Smooth muscle cell (in vitro differentiated cells): ENCODE data around the gene SERPINA6. TPM values are rescaled to one million over a fixed set of nuclear protein-coding genes. Genes with fewer than 3 reads are reported as not detected.
"Not testable (repeated sequence)": the region's sequence is repeated elsewhere in the genome, so short reads cannot be mapped to it uniquely, and the experiment has no call there.

Source experiments
- DNase-seq: peaks from one replicate; lab custom pipeline; 2025; ENCODE audit not compliant: unreplicated experiment; lab: John Stamatoyannopoulos, UW
- H2AFZ ChIP-seq: fragments of 200-600 bp; sonication (generic); 2 replicates; pipeline ENCODE4 v1.6.0; 2016; ENCODE audit warnings: antibody characterized with exemption, low read depth, mild to moderate bottlenecking
- H3F3A ChIP-seq: fragments of 200-600 bp; sonication (generic); 2 replicates; pipeline ENCODE4 v1.6.0; 2017; ENCODE audit warnings: antibody characterized with exemption, low read depth
- H3K27ac ChIP-seq: fragments of 200-600 bp; sonication (generic); 2 replicates; pipeline ENCODE4 v1.5.1; 2016; ENCODE audit warnings: low read depth, mild to moderate bottlenecking
- H3K27me3 ChIP-seq: fragments of 200-600 bp; sonication (generic); 2 replicates; pipeline ENCODE4 v1.6.1; 2016; ENCODE audit warnings: low read depth, mild to moderate bottlenecking
- H3K36me3 ChIP-seq: fragments of 200-600 bp; sonication (generic); 2 replicates; pipeline ENCODE4 v1.5.1; 2016; ENCODE audit warnings: low read depth
- H3K4me1 ChIP-seq: fragments of 200-600 bp; sonication (generic); 2 replicates; pipeline ENCODE4 v1.5.1; 2016; ENCODE audit warnings: low read depth
- H3K4me2 ChIP-seq: fragments of 200-600 bp; sonication (generic); 2 replicates; pipeline ENCODE4 v1.6.0; 2016; ENCODE audit warnings: mild to moderate bottlenecking
- H3K4me3 ChIP-seq: fragments of 200-600 bp; sonication (generic); 2 replicates; pipeline ENCODE4 v1.5.1; 2016; ENCODE audit warnings: mild to moderate bottlenecking
- H3K79me2 ChIP-seq: fragments of 200-600 bp; sonication (generic); 2 replicates; pipeline ENCODE4 v1.6.0; 2016; ENCODE audit warnings: low read depth, mild to moderate bottlenecking
- H3K9ac ChIP-seq: fragments of 200-600 bp; sonication (generic); 2 replicates; pipeline ENCODE4 v1.6.0; 2016; ENCODE audit warnings: low read depth
- H3K9me3 ChIP-seq: fragments of 200-600 bp; sonication (generic); replicated peaks from 2 replicates; pipeline ENCODE4 v1.5.1; 2016; ENCODE audit warnings: low read depth
- H4K20me1 ChIP-seq: fragments of 200-600 bp; sonication (generic); 2 replicates; pipeline ENCODE4 v1.6.0; 2016; ENCODE audit warnings: low read depth
- CTCF ChIP-seq: fragments of 200-600 bp; sonication (generic); IDR thresholded peaks from 2 replicates; pipeline ENCODE4 v1.5.1; 2017; ENCODE audit warnings: borderline replicate concordance, mild to moderate bottlenecking, antibody characterized with exemption; ENCODE audit not compliant: insufficient read depth, poor library complexity, severe bottlenecking
- WGBS: methylation state at CpG from one replicate; pipeline ENCODE4 v1.1.7; 2016; ENCODE audit warnings: low lambda C conversion rate; 5-methylcytosine and 5-hydroxymethylcytosine counted together
- polyA plus RNA-seq: library from polyadenylated mRNA; unstranded; fragments of >200 nt; fragmentation: Nextera tagmentation; extraction: Ambion mirVana; gene quantifications from 2 replicates; pipeline ENCODE4 v1.2.1, GENCODE V29; 2016
- total RNA-seq: library from RNA; depleted of rRNA; stranded (reverse); fragments of >200 nt; gene quantifications from 2 replicates; pipeline ENCODE4 v1.2.3, GENCODE V29; 2014

The SERPINA6 gene
- total and polyA plus RNA-seq, 2 experiments from 2014 or later, result not detected

GRCh38 chr14:94269156-94269555, 54.0 kb downstream of the SERPINA6 start:
- H2AFZ ChIP-seq, result no peak overlapping the region
- 89% methylated on average over 10 of the region's 10 CpGs for WGBS

GRCh38 chr14:94268582-94268981, 54.6 kb downstream of the SERPINA6 start:
- H3K9me3 ChIP-seq, H3F3A ChIP-seq, H3K4me2 ChIP-seq, H3K4me3 ChIP-seq, H3K36me3 ChIP-seq, H3K27me3 ChIP-seq, H3K9ac ChIP-seq, H3K79me2 ChIP-seq, DNase-seq, H3K4me1 ChIP-seq, H4K20me1 ChIP-seq, H3K27ac ChIP-seq, H2AFZ ChIP-seq: not testable (repeated sequence)
- 81% methylated on average over 7 of the region's 7 CpGs for WGBS

More at GRCh38 chr14:94269156-94269555, 54.0 kb downstream of the SERPINA6 start:
- no peak overlapping the region for H3K4me3 ChIP-seq
- H3K9ac ChIP-seq, result no peak overlapping the region
- no peak for DNase-seq
- H3K27ac ChIP-seq, result no peak overlapping the region
- no peaks in the 10 kb centered on the region for H3K4me1 ChIP-seq
- no peaks in the 10 kb centered on the region for H4K20me1 ChIP-seq
- no peaks in the 10 kb centered on the region for H3K9me3 ChIP-seq
- no peaks in the 10 kb centered on the region for H3F3A ChIP-seq
- no peaks in the 10 kb centered on the region for H3K27me3 ChIP-seq
- H3K36me3 ChIP-seq, result no peaks in the 10 kb centered on the region
- TF ChIP-seq CTCF, result no peak
- no peaks in the 10 kb centered on the region for H3K79me2 ChIP-seq
- no peak overlapping the region for H3K4me2 ChIP-seq

GRCh38 chr14:94267352-94267751, 55.8 kb downstream of the SERPINA6 start:
- H3K4me2 ChIP-seq, result no peak overlapping the region
- no peak overlapping the region for H3K4me3 ChIP-seq
- H3K9ac ChIP-seq, result no peak overlapping the region
- no peaks in the 10 kb centered on the region for H3K27me3 ChIP-seq
- TF ChIP-seq CTCF, result no peak
- 81% methylated on average over 1 of the region's 1 CpG for WGBS
- DNase-seq, result no peak
- H2AFZ ChIP-seq, result no peak overlapping the region
- no peaks in the 10 kb centered on the region for H3K4me1 ChIP-seq
- H3K27ac ChIP-seq, result no peak overlapping the region
- no peaks in the 10 kb centered on the region for H3K36me3 ChIP-seq
- no peaks in the 10 kb centered on the region for H4K20me1 ChIP-seq
- H3K79me2 ChIP-seq, result no peaks in the 10 kb centered on the region
- no peaks in the 10 kb centered on the region for H3K9me3 ChIP-seq
- H3F3A ChIP-seq, result no peaks in the 10 kb centered on the region

- not testable (repeated sequence) for H3K36me3 ChIP-seq, H3K27ac ChIP-seq, H3K9ac ChIP-seq, H3K4me3 ChIP-seq, H4K20me1 ChIP-seq, H3F3A ChIP-seq, H3K79me2 ChIP-seq, DNase-seq, H3K4me2 ChIP-seq, H2AFZ ChIP-seq, H3K9me3 ChIP-seq, H3K27me3 ChIP-seq, H3K4me1 ChIP-seq
- 85% methylated on average over 3 of the region's 3 CpGs for WGBS
Observed at GRCh38 chr14:94264195-94264594, 58.9 kb downstream of the SERPINA6 start.

Other genes with a start within 250 kb of the SERPINA6 start
- gene DDX24, start 242.1 kb downstream of the SERPINA6 start, total RNA-seq, result 117 and 151 TPM in 2 replicates
- gene DDX24, start 242.1 kb downstream of the SERPINA6 start, polyA plus RNA-seq, result 118 and 127 TPM in 2 replicates
- 2.9 and 14.7 TPM in 2 replicates for gene IFI27L1, start 242.0 kb downstream of the SERPINA6 start, total RNA-seq
- 38.0 and 38.2 TPM in 2 replicates for gene IFI27L1, start 242.0 kb downstream of the SERPINA6 start, polyA plus RNA-seq
- gene IFI27, start 212.6 kb downstream of the SERPINA6 start, total RNA-seq, result 0.13 and 0.40 TPM in 2 replicates
- gene IFI27, start 212.6 kb downstream of the SERPINA6 start, polyA plus RNA-seq, result 3.1 TPM in 2 replicates
- 73.8 and 96.0 TPM in 2 replicates for gene IFI27L2, start 193.7 kb downstream of the SERPINA6 start, total RNA-seq
- gene IFI27L2, start 193.7 kb downstream of the SERPINA6 start, polyA plus RNA-seq, result 135 and 162 TPM in 2 replicates
- gene PPP4R4, start 149.0 kb downstream of the SERPINA6 start, total RNA-seq, result 0.27 and 0.40 TPM in 2 replicates
- gene PPP4R4, start 149.0 kb downstream of the SERPINA6 start, polyA plus RNA-seq, result 0.27 and 0.38 TPM in 2 replicates
- not detected in 2 replicates for gene SERPINA10, start 30.1 kb downstream of the SERPINA6 start, total RNA-seq
- not detected in 2 replicates for gene SERPINA10, start 30.1 kb downstream of the SERPINA6 start, polyA plus RNA-seq
- not detected in 2 replicates for gene SERPINA2, start 43.4 kb upstream of the SERPINA6 start, total RNA-seq
- not detected in 2 replicates for gene SERPINA2, start 43.4 kb upstream of the SERPINA6 start, polyA plus RNA-seq
- 0.22 and 1.8 TPM in 2 replicates for gene SERPINA1, start 65.3 kb upstream of the SERPINA6 start, total RNA-seq
- 2.4 and 3.4 TPM in 2 replicates for gene SERPINA1, start 65.3 kb upstream of the SERPINA6 start, polyA plus RNA-seq
- gene SERPINA11, start 129.5 kb upstream of the SERPINA6 start, total RNA-seq, result not detected in 2 replicates
- not detected in 2 replicates for gene SERPINA11, start 129.5 kb upstream of the SERPINA6 start, polyA plus RNA-seq
- not detected in 2 replicates for gene SERPINA9, start 152.9 kb upstream of the SERPINA6 start, total RNA-seq
- not detected in 2 replicates for gene SERPINA9, start 152.9 kb upstream of the SERPINA6 start, polyA plus RNA-seq
- not detected in 2 replicates for gene SERPINA12, start 186.1 kb upstream of the SERPINA6 start, total RNA-seq
- not detected in 2 replicates for gene SERPINA12, start 186.1 kb upstream of the SERPINA6 start, polyA plus RNA-seq
- not detected in 2 replicates for gene SERPINA4, start 238.1 kb upstream of the SERPINA6 start, total RNA-seq
- gene SERPINA4, start 238.1 kb upstream of the SERPINA6 start, polyA plus RNA-seq, result not detected in 2 replicates